ENCODE results near the gene RBMS3. TPM values are rescaled to one million over a fixed set of nuclear protein-coding genes. Genes with fewer than 3 reads are reported as not detected.

The RBMS3 gene
- total RNA-seq, 1 experiment from 2014 or later: 0.42 TPM

GRCh38 chr3:29438580-29438979 lies 157.7 kb downstream of the RBMS3 start:
- ChIA-PET CTCF (no interaction called here), RAD21 (ENCODE audit: low non-redundant PET in 1 of 2, low total read pairs in 2 of 2, uncharacterized antibody in 2 of 2, unreplicated experiment in 2 of 2) (no interaction called here), POLR2A (no interaction called here)
- Histone ChIP-seq H3K36me3 (ENCODE audit: control insufficient read depth in 1 of 2, insufficient read depth in 2 of 2, low read length in 2 of 2) (no peaks in the 10 kb centered on the region), H4K20me1 (ENCODE audit: insufficient read depth) (no peaks in the 10 kb centered on the region), H3K9ac (ENCODE audit: low read length) (no peak overlapping the region), H3K79me2 (ENCODE audit: insufficient read depth, low read length) (no peaks in the 10 kb centered on the region), H3K4me1 (ENCODE audit: control insufficient read depth in 1 of 2, insufficient read depth in 2 of 2, low read length in 2 of 2) (no peaks in the 10 kb centered on the region), H3K27me3 (ENCODE audit: insufficient read depth, low read length) (no peaks in the 10 kb centered on the region), H3K4me3 (replicated peaks in 1 of 2; ENCODE audit: low read depth in 1 of 2, low read length in 2 of 2) (no peak overlapping the region), H3K9me2 (ENCODE audit: insufficient read depth) (no peaks in the 10 kb centered on the region), H3K4me2 (ENCODE audit: low read length) (no peak overlapping the region), H3K9me3 (ENCODE audit: control insufficient read depth in 1 of 2, insufficient read depth in 1 of 2, low read depth in 1 of 2, low read length in 2 of 2) (no peaks in the 10 kb centered on the region), H2AFZ (ENCODE audit: low read depth, low read length, poor library complexity, severe bottlenecking) (no peak overlapping the region), H3K27ac (ENCODE audit: low read depth, low read length) (no peak overlapping the region)
- DNase-seq (ENCODE audit: low read depth, low spot score): no peak
- no TSS peak for BruUV-seq (replicated peaks)
- intact Hi-C loops (cut with micrococcal nuclease): no loop called here
- no peak for TF ChIP-seq EZH2 (IDR thresholded peaks at IDR 0.05)
- no peak for TF ChIP-seq RAD21 (IDR thresholded peaks at IDR 0.05; ENCODE audit: low read depth)
- TF ChIP-seq SP1 (IDR thresholded peaks at IDR 0.05; ENCODE audit: low read depth): no peak
- no peak for ATAC-seq

GRCh38 chr3:29440413-29441305 lies 159.8 kb downstream of the RBMS3 start:
- Histone ChIP-seq H3K9ac (ENCODE audit: low read length) (no peak overlapping the region), H3K9me2 (ENCODE audit: insufficient read depth) (no peaks in the 10 kb centered on the region), H3K4me1 (ENCODE audit: control insufficient read depth in 1 of 2, insufficient read depth in 2 of 2, low read length in 2 of 2) (no peaks in the 10 kb centered on the region), H3K27ac (ENCODE audit: low read depth, low read length) (no peak overlapping the region), H2AFZ (ENCODE audit: low read depth, low read length, poor library complexity, severe bottlenecking) (no peak overlapping the region), H3K79me2 (ENCODE audit: insufficient read depth, low read length) (no peaks in the 10 kb centered on the region), H3K36me3 (ENCODE audit: control insufficient read depth in 1 of 2, insufficient read depth in 2 of 2, low read length in 2 of 2) (no peaks in the 10 kb centered on the region), H3K27me3 (ENCODE audit: insufficient read depth, low read length) (no peaks in the 10 kb centered on the region), H3K4me3 (replicated peaks in 1 of 2; ENCODE audit: low read depth in 1 of 2, low read length in 2 of 2) (no peak overlapping the region), H3K9me3 (ENCODE audit: control insufficient read depth in 1 of 2, insufficient read depth in 1 of 2, low read depth in 1 of 2, low read length in 2 of 2) (no peaks in the 10 kb centered on the region), H3K4me2 (ENCODE audit: low read length) (no peak overlapping the region), H4K20me1 (ENCODE audit: insufficient read depth) (no peaks in the 10 kb centered on the region)
- DNase-seq (ENCODE audit: low read depth, low spot score): no peak
- intact Hi-C loops (cut with micrococcal nuclease): no loop called here
- BruUV-seq (replicated peaks): no TSS peak
- ChIA-PET RAD21 (ENCODE audit: low non-redundant PET in 1 of 2, low total read pairs in 2 of 2, uncharacterized antibody in 2 of 2, unreplicated experiment in 2 of 2) (no interaction called here), CTCF (no interaction called here), POLR2A (no interaction called here)
- ATAC-seq: no peak
- no peak for TF ChIP-seq FOSL1 (IDR thresholded peaks at IDR 0.05; ENCODE audit: low read depth)
- no peak for TF ChIP-seq SRF (IDR thresholded peaks at IDR 0.05; ENCODE audit: low read depth)
- no peak for TF ChIP-seq MAX (IDR thresholded peaks at IDR 0.05)
- no peak for TF ChIP-seq CEBPB (IDR thresholded peaks at IDR 0.05; ENCODE audit: low read depth)
- no peak for TF ChIP-seq ZNF274 (IDR thresholded peaks at IDR 0.05; ENCODE audit: low read depth, low read length)
- TF ChIP-seq SIN3A (IDR thresholded peaks at IDR 0.05; ENCODE audit: low read depth): no peak
- no peak for TF ChIP-seq CTCF (IDR thresholded peaks at IDR 0.05 in 2 of 3, conservative IDR thresholded peaks at IDR 0.05 in 1 of 3; ENCODE audit: borderline replicate concordance in 1 of 3, insufficient read depth in 1 of 3, low read depth in 2 of 3, low read length in 2 of 3)
- no peak for TF ChIP-seq REST (IDR thresholded peaks at IDR 0.05; ENCODE audit: low read depth)
- no peak for TF ChIP-seq YY1 (IDR thresholded peaks at IDR 0.05; ENCODE audit: extremely low read depth, insufficient replicate concordance, low read depth, low read length)
- TF ChIP-seq TCF7L2 (IDR thresholded peaks at IDR 0.05; ENCODE audit: borderline replicate concordance, extremely low read depth, insufficient read depth, insufficient read length): no peak
- TF ChIP-seq ELF1 (IDR thresholded peaks at IDR 0.05; ENCODE audit: borderline replicate concordance, low read depth): no peak
- TF ChIP-seq POLR2AphosphoS5 (IDR thresholded peaks at IDR 0.05; ENCODE audit: low read depth, low read length): no peak

Data from HCT116 (cell line).